ENCODE measurements around the gene AOPEP. TPM values are rescaled to one million over a fixed set of nuclear protein-coding genes. Genes with fewer than 3 reads are reported as not detected.

AOPEP gene
- total RNA-seq, 6 donors from 2014 or later = 55.4 to 410 (median 111) TPM

DNA sequence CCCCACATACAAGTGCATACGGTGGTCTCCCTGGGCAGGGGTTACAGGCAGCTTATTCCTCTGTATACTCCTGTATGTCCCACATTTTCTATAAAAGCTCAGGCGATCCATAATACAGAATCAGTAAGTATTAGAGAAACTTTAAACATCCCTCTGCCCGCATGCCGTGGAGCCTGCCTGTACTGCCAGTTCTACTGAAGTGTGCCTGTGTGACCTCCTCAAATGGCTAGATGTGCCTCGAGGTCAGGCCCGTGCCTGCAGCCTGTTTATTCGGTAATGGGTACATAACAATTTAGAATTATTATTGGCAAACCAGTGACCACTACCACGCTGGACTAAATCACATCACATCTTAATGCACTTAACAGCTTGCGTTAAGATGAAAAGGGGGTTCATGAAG lies 400.2 kb downstream of the AOPEP start:
- 84 to 91% methylated on average over 9 of the region's 9 CpGs for WGBS, 2 donors
- no peak for TF ChIP-seq POLR2AphosphoS5 (IDR thresholded peaks at IDR 0.05)
- TF ChIP-seq EP300 (IDR thresholded peaks at IDR 0.05) = no peak
- no peak for TF ChIP-seq POLR2A (IDR thresholded peaks at IDR 0.05)
- TF ChIP-seq, protein P1, sequence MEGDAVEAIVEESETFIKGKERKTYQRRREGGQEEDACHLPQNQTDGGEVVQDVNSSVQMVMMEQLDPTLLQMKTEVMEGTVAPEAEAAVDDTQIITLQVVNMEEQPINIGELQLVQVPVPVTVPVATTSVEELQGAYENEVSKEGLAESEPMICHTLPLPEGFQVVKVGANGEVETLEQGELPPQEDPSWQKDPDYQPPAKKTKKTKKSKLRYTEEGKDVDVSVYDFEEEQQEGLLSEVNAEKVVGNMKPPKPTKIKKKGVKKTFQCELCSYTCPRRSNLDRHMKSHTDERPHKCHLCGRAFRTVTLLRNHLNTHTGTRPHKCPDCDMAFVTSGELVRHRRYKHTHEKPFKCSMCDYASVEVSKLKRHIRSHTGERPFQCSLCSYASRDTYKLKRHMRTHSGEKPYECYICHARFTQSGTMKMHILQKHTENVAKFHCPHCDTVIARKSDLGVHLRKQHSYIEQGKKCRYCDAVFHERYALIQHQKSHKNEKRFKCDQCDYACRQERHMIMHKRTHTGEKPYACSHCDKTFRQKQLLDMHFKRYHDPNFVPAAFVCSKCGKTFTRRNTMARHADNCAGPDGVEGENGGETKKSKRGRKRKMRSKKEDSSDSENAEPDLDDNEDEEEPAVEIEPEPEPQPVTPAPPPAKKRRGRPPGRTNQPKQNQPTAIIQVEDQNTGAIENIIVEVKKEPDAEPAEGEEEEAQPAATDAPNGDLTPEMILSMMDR (IDR thresholded peaks at IDR 0.05) = no peak
- Histone ChIP-seq H3K4me3 (no peak overlapping the region), H3K27ac (no peak overlapping the region), H3K9me3 (no peaks in the 10 kb centered on the region), H3K36me3 (no peaks in the 10 kb centered on the region), H3K4me1 (peaks cover 19 to 26% (median 23%) of the 10 kb centered on the region in 4 donors), H3K27me3 (no peaks in the 10 kb centered on the region)
- no peak for ATAC-seq (ENCODE audit: low FRiP score in 2 of 2)
- no peak for DNase-seq

DNA sequence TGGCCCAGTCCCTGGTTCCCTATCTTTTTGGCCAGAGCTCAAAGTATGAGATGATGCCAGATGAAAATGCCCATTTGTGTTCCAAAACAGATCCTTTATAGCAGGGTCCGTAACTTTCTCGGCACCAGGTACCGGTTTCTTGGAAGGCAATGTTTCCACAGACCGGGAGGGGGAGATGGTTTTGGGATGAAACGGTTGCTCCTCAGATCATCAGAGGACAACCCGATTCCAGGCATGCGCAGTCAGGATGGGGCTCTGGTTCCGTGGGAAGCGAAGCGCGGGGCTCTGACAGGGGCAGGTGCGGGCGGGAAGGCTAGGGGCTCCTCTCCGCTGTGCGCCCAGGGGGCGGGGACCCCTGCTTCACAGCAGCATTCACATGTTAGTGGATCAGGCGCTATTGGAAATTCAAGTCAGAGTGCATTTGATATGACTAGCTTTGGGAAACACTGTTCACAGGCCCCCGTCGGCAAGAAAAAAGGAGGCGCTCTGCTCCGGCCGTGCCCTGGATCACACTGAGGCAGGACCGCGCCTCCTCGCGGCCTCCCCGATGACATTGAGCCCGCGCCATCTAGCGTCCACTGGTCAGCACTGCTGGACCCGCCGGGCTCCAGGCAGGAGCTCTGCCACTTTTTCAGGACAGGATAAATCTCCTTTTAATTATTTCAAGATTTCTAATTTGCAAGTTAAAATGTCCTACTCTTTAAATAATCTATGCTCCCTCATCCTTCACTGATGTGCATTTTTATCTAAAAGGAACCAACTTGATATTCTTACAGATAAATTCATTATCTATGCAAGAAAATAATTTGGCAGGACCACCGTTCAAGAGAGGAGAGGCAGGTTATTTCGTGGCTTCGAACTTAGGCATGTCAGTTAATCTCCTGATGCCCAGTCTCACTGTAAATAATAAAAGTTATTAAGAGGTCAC lies 401.0 kb downstream of the AOPEP start:
- no peaks in the 10 kb centered on the region for H3K36me3 ChIP-seq
- peaks cover 19 to 26% (median 23%) of the 10 kb centered on the region in 4 donors for H3K4me1 ChIP-seq
- peak overlapping the region in 2 of 4 donors; percentile 13 to 21 for H3K4me3 ChIP-seq
- no peaks in the 10 kb centered on the region for H3K9me3 ChIP-seq
- H3K27ac ChIP-seq = no peak overlapping the region
- DNase-seq = peak; percentile 87 to 94
- no peaks in the 10 kb centered on the region for H3K27me3 ChIP-seq
- 26 to 31% methylated on average over 22 to 35 of the region's 35 CpGs for WGBS, 2 donors
- ATAC-seq (ENCODE audit: low FRiP score in 2 of 2) = peak; percentile 92 to 95
- no peak for TF ChIP-seq POLR2AphosphoS5 (IDR thresholded peaks at IDR 0.05)
- TF ChIP-seq, protein P1 (IDR thresholded peaks at IDR 0.05) = peak; percentile 83 to 95 (median 90)

- WGBS, 2 donors = 80 to 89% methylated on average over 4 of the region's 4 CpGs
- H3K4me3 ChIP-seq = no peak overlapping the region
- no peaks in the 10 kb centered on the region for H3K9me3 ChIP-seq
- ATAC-seq (ENCODE audit: low FRiP score in 2 of 2) (no peak), DNase-seq (no peak)
- H3K27me3 ChIP-seq = no peaks in the 10 kb centered on the region
- H3K27ac ChIP-seq = no peak overlapping the region
- TF ChIP-seq POLR2AphosphoS5 (IDR thresholded peaks at IDR 0.05) (no peak), POLR2A (IDR thresholded peaks at IDR 0.05) (no peak), EP300 (IDR thresholded peaks at IDR 0.05) (no peak)
- TF ChIP-seq, protein P1 (IDR thresholded peaks at IDR 0.05) = no peak
- H3K4me1 ChIP-seq = peaks cover 19 to 26% (median 23%) of the 10 kb centered on the region in 4 donors
- H3K36me3 ChIP-seq = no peaks in the 10 kb centered on the region
Measured at GRCh38 chr9:95128177-95128524, 401.7 kb downstream of the AOPEP start.

GRCh38 chr9:95129476-95130291 lies 403.2 kb downstream of the AOPEP start:
- H3K27ac ChIP-seq = peak overlapping the region in 1 of 4 donors; percentile 17
- no peak for TF ChIP-seq POLR2A (IDR thresholded peaks at IDR 0.05)
- no peak for TF ChIP-seq POLR2AphosphoS5 (IDR thresholded peaks at IDR 0.05)
- no peak for TF ChIP-seq EP300 (IDR thresholded peaks at IDR 0.05)
- TF ChIP-seq, protein P1 (IDR thresholded peaks at IDR 0.05) = no peak
- peaks cover 0 to 5% (median 0%) of the 10 kb centered on the region in 4 donors for H3K36me3 ChIP-seq
- 79 to 80% methylated on average over 8 of the region's 8 CpGs for WGBS, 2 donors
- no peak overlapping the region for H3K4me3 ChIP-seq
- no peak for ATAC-seq (ENCODE audit: low FRiP score in 2 of 2)
- DNase-seq = no peak
- H3K9me3 ChIP-seq = no peaks in the 10 kb centered on the region
- peaks cover 19 to 26% (median 23%) of the 10 kb centered on the region in 4 donors for H3K4me1 ChIP-seq
- H3K27me3 ChIP-seq = no peaks in the 10 kb centered on the region

Measured in upper lobe of left lung (tissue), 6 donors.